GM18867 (cell line): ENCODE data around the gene QRICH1.

ENCODE experiments used
- ATAC-seq: cut with Tn5 transposase; IDR thresholded peaks from one replicate; pipeline ENCODE4 v1.9.1; 2021; ENCODE audit warnings: mild to moderate bottlenecking, moderate library complexity; ENCODE audit not compliant: unreplicated experiment

QRICH1 gene

DNA sequence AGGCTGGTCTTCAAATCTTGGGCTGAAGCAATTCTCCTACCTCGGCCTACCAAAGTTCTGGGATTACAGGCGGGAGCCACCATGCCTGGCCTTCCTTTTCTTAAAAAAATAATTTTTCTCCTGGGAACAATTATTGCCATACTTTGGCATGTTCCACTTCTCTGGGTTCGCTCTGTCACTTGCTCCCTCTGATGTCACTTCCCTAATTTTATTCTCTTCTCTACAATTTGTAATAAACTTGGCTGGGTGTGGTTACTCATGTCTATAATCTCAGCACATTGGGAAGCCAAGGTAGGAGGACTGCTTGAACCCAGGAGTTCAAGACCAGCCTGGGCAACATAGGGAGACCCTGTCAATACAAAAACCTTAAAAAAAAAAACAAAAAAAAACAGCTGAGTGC lies 58.6 kb downstream of the QRICH1 start:
- ATAC-seq = no peak

DNA sequence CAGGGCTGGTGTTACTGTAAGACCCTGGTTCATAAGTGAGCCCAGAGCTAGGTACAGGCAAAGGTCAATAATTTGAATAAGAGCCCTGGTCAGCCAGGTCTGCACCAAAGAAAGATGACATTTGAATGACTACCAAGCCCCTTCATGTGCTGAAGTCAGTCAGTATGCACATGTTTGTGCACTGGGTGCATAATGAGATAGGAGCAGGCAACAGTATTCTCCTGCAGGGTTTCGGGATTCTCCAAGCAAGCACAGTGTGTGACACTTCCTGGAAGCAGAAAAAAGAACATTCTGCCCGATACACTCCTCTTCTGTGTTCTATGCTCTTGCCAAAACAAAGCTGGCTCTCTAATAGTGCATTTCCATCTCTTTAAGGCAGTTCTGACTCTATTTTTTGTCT lies 59.2 kb downstream of the QRICH1 start:
- ATAC-seq = no peak

DNA sequence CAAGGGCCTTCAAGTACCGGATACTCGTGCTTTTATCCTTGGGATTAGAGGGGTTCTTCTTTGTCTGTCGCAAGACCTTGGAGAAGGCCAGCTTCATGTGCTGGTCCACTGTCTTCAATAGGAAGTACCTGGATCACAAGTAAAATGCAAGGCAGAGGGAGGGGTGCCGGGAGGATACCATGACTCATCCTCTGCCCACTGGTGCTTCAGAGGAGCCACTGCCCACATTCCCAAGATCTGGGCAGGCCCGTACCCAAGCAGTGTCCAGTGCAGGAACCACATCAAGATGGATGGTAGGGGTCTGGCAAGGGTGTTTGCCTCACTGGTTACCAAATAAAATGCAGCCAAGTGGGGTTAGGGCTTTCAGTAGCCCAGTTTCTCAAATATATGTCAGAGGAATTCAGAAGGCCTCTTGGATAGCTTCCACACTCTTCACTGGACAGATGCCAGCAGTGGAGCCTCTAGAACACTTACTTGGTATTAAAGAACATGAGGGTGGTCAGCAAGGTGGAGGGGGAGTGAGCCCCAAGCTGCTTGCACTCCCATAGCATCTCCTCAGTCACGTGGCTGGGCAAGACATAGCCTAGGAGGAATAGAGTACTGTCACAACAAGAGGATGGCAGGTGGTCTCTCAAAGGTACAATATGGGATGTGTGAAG lies 61.1 kb downstream of the QRICH1 start:
- ATAC-seq = no peak

DNA sequence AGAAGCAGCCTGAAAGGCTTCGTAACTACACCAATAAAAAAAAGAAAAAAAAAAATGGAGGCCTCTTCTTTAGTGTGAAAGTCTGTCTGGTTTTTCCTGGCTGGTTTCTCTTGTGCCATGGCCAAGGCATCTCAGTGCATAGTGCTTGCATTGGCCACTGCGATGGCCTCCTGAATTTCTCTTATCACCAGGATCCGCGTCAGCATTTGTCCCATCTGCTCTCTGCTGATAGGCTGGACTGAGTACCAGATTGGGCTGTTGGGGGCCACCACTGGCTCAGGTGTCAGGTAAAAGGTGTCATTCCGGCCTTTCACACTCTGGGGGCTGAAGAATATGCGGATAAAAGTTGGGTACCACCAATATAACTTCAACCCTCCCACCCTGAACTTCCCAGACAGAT lies 63.5 kb downstream of the QRICH1 start:
- no peak for ATAC-seq

DNA sequence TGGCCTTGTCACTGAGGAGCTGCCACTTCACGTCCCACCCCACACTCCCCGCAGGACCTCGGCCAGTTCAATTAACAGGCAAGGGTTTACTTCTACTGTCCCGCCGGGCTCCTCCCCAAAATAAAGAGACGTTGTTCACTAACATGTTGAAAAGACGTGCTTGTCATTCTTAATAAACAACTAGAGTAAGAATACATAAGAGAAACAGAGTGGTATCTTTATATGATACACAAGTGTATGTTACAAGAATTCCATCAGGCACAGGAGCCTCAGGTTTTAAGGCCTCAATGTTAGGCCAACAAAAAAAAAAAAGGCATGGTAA lies 64.3 kb downstream of the QRICH1 start:
- no peak for ATAC-seq

DNA sequence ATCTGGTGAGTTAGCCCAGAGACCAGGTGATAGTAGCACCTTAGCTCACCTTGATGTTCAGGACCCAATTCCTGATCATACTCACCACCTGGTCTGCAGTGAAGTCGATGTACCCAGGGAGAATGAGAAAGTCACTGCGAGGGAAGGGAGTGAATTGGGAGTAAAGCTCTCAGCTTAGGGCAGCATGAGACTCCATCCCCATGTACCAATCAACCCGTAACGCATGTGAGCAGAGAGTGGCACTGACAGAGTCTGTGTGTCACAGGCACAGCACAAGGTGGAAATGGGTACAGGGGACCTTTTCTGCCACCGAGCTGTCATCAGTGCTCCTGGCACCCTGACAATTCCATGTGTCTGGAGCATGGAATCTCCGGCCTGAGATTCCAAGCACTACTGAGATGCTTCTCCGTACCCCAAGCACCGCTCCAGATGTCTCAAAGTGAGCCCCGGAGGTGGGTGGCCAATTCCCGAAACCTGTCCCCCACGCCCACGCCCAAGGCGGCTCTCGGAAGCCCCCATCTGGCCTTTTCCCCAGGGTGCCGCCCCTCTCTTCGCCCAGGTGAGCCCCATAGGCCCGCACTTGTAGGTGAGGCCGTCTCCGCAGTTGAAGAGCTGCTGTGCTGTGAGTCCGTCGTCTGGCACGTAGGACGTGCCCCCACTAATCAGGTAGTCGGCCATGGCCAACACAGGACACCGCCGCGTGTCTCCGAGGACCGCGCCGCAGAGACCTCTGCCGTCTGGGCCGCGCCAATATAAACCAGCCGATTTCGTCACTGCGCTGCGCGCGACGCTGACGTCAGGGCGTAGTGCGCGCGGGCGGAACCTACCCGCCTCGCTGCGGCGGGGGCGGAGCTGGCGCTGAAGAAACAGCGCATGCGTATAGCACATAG lies 65.0 kb downstream of the QRICH1 start, which contains the start of gene IMPDH2:
IMPDH2 (minus strand) TSS at position 726 of the 890 bp plus-strand sequence; CDS start at position 678, 48 bp downstream.
- ATAC-seq = peak; percentile 89

DNA sequence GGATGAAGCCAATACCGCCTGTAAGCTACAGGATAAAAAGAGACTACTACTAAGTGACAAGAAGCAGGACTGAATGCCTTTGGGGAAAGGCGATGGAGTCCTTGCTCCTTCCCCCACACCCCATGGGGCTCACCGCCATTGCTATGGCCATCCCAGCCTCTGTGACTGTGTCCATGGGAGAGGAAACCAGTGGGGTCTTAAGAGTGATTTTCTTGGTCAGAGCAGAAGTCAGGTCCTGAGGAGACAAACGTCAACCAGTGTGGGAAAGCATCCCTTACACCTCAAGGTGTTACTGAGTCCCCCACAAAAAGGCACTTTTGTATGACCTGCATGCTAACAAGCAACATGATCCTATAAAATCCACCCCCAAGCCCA lies 65.6 kb downstream of the QRICH1 start:
- ATAC-seq = no peak

DNA sequence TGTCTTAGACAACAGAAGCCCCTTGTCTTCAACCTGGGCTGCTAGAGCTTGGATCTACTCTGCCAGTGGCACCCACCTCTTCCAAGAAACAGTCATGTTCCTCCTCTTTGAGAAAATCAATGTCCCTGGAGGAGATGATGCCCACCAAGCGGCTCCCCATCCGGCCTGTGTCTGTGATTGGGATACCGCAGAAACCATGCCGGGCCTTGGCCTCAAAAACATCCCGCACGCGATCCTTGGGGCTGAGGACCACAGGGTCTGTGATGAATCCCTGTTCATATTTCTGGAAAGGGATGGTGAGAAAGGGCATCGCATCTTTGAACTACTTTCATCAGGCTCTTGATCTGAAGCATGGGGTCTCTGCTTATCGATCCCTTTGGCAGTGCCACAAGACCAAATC lies 66.2 kb downstream of the QRICH1 start:
- ATAC-seq = no peak

DNA sequence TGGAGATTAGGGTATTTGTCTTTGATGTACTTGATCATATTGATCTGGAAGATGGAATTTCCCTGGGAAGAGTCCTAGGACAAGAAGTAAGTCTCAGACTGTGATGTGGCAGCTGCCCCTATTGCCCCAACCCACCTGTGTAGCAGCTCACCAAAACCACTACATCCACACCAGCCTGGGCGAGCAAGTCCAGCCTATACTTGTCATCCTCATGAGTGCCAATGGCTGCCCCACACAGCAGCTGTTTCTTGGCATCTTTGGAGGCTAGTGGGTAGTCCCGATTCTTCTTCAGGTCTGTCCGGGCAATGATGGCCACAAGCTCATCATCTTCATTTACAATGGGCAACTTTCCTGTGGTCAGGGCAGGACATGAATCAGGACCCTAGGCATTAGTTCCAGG lies 67.3 kb downstream of the QRICH1 start:
- no peak for ATAC-seq

DNA sequence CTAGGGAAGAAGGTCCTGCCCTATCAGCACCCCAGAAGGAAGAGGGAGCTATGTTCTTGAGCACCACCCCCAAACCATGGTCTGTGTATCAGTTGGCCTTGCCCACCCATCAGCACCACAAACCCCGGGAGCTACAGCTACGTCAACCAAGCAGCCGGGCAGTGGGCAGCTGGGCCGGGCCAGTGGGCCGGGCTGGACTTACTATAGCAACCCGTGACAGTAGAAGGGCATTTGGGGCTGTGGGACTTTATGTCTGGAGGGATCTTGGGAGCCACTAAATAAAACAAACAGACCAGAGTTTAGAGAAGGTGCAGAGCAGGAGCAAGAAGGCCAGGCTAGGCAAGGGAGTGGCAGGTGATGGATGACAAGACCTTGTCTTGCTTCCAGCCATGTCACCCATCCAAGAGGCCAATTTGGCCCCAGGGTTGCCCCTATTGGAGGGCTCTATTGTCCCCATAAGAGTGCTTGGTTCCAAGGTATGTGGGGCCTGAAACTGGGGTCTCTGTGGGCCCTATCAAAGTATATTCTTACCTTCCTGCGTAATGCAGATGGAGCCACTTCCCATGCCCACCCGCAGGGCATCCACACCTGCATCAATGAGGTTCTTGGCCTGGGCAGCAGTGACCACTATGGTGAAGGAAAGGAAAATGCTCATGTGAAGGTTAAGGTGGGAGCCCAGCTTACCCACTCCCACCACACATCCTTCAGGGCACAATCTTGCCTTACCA lies 67.9 kb downstream of the QRICH1 start:
- ATAC-seq = no peak

DNA sequence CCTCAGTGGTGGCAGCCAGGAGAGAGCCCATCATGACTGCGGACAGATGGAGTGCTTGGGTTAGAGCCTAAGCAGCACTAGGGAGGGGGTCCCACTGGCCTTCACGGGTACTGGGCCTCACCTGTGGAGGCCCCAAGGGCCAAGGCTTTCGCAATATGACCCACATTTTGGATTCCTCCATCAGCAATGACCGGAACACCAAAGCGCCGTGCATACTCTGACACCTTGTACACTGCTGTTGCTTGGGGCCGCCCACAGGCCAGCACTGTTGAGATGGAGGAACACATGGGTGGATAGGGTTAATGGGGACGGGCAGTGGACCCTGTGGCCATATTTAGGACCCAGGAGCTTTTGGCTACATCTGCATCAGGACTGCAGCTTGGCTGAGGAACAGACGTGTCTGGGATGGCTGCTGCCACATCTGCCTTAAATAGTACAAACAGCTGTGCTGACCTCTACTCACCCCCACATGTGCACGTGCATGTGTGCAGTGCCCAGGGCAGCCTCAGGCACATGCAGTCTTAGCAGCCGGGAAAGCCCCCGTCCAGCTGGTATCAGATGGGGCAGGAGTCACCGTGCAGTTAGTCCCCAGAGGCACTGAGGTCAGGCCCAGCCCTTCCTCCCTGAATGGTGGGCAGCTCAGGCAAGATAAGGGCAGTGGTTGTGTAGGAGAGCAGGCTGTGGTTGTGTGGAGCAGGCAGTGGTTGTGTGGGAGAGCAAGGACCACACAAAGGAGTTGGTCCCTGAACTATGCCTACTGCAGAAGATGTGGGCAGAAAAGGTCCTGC lies 68.7 kb downstream of the QRICH1 start:
- no peak for ATAC-seq

DNA sequence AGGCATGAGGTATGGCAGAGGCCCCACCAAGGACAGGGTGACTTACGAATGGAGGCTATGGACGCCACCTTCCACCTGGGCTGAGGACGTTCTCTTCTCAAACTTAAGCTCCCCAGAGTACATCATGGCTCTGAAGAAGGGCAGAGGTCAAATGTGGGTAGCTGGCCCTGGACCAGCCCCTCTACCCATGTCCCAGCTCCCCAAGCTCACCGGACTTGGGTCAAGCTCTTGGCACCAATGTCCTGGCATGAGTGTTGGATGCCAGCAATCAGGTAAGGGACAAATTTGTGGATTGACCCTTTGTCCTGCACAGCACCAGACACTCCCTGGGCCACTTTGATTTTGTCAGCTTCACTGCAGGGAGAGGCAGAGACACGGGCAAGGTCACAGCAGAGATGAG lies 69.4 kb downstream of the QRICH1 start:
- no peak for ATAC-seq

DNA sequence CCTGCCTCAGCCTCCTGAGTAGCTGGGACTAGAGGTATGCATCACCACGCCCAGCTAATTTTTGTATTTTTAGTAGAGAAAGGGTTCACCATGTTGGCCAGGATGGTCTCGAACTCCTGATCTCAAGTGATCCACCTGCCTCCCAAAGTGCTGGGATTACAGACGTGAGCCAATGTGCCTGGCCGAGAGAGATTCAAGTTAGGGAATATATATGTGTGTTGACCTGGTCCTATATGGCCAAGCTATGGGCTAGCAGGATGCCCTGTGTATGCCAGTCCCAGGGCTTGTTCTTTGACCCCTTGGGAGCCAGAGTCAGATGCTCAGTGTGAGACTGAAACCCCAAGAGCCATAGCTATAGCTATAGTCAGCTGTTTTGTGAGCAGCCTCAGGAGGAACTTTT lies 70.1 kb downstream of the QRICH1 start:
- ATAC-seq = no peak

DNA sequence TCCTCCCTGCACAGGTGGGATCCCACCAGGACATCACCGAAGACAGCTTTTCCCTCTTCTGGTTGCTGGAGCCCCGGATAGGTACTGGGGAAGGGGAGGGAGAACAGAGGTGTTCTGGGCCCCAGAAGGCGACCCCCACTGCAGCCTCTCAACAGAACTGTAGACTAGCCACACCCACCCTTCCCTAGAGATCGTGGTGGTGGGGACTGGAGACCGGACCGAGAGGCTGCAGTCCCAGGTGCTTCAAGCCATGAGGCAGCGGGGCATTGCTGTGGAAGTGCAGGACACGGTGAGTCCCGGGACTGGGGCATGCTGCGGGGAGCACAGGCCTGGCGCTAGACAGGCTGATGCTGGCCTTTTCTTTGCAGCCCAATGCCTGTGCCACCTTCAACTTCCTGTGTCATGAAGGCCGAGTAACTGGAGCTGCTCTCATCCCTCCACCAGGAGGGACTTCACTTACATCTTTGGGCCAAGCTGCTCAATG lies 71.1 kb downstream of the QRICH1 start:
- ATAC-seq = no peak

DNA sequence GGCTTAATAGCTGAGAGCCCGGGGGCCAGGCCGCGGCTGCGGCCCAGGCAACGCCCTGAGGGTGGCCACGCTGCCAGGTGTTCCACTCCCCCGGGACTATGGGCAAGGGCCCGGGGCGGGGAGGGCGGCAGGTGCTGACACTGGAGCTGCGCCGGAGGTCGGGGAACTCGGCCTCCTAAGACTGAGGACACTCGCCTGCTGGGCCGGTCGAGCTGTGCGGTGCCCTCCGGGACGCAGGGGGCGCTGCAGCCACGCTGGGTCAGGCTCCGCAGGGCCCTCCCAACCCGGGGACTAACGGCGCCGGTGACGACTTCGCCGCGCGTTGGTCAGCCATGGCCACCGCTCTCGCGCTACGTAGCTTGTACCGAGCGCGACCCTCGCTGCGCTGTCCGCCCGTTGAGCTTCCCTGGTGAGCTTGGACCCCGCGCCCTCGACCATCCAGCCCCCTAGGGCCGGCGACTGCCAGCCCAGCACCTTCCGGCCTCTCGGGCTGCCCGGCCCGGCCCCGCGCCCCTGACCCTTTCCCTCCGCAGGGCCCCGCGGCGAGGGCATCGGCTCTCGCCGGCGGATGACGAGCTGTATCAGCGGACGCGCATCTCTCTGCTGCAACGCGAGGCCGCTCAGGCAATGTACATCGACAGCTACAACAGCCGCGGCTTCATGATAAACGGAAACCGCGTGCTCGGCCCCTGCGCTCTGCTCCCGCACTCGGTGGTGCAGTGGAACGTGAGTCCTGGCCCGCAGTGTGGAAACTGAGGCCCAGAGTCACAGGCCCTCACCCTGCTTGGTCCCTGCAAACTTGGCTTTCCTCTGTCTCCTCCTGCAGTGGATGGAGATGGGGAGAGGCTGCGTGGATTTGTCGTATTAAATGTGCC lies 71.8 kb downstream of the QRICH1 start, which contains the start of gene NDUFAF3:
NDUFAF3 (plus strand) TSS at position 309 of the 875 bp plus-strand sequence; CDS start at position 333, 24 bp downstream.
- peak; percentile 53 for ATAC-seq

DNA sequence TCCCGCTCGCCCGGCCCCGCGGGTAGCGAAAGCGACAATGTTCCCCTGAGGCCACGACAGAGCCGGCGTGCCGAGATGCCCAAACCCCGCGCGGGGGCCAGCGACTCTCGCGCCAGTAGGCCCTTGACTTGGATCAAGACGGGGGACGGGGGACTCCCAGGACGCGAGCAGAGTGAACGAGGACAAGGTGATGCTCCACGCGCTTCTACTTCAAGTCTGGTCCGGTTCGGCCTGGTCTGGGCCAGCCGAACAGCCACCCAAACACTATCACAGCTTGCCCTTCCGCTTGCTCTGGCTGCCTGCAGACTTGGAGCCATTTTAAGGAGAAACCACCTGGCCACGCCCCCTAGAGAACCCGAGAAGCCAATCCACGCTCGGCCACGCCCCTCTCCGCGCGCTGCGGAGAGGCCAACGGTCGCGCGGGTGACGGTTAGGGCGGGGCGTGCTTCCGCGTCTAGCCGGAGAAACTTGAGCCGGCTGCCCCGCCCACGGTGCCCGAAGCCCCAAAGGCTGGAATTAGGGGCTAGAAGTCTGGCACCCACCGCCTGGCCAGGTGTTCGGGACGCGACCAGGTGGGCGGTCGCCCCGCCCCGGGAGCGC lies 72.6 kb downstream of the QRICH1 start:
- peak; percentile 50 for ATAC-seq

DNA sequence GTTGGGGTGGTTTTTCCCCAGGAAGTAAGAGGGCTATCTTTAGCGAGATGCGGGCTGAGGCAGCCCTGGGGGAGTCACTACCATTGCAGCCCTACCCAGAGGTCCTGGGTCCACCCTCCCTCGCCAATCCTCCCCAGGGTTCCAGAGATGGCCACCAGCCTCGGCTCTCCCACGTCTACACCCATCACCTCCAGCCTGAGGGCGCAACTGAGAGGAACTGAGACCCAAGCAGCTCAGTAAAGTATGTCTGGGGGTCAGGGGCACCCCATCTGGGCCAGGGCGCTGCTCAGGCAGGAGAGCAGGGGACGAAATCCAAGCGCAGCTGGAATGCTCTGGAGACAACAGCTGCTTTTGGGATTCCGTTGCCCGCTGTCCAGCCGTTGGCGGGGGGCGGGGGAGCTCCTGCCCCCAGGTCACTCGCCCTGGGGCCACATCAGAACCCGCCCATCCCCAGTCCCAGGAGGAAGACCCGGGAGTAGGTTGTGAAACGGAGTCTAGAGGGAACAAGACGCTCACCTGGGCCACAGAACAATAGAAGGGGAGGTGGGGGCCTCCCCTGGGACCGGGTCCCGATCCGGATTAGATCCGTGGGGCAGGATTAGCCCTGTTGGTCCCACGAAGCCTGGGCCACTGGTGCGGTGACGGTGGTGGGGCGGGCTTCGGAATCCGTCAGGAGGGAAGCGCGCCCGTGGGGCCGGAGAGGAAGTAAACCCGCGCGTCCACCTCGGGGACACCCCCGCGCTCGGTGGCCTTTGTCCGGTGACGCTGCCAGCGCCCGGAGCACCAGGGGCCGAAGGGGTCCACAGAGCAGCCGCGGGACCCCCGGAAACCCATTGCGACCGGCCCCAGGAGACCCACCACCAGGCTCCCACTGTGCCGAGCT lies 73.3 kb downstream of the QRICH1 start:
- ATAC-seq = peak; percentile 2

DNA sequence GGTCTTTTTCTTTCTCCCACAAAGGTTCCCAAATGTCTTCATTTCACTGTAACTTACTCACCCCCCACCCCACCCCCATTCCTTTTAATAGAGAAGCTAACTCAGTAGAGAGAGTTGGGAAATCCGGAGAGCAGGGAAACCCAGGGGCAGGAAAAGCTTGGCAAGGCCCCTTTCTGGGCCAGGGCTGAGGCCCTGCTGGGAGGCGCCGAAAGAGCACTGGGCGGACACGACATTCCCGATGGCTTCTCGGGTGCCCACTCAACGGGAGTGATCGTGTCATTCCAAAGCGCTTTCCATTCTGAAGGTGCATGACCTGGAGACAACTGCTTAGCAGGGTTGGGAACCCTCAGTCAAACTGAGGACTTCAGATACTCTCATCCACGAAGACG lies 73.9 kb downstream of the QRICH1 start:
- ATAC-seq = no peak

DNA sequence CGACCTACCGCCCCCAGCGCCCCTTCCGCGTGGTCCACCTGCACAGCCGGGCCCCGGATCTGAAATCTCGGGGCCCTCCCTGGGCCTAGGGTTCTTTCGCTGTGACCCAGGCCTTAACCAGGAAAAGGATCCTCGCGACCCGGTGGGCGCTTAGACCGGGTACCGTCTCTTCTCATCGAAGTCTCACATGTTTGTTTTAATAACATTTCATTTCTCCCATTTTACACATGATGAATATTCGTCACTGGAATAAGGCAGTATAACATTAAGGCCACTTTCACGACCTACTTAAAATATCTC lies 75.2 kb downstream of the QRICH1 start:
- ATAC-seq = no peak
